Measurements from ENCODE around the gene LINGO4.
"Not testable (repeated sequence)": the region's sequence is repeated elsewhere in the genome, so short reads cannot be mapped to it uniquely, and the experiment has no call there.

Gene LINGO4

DNA sequence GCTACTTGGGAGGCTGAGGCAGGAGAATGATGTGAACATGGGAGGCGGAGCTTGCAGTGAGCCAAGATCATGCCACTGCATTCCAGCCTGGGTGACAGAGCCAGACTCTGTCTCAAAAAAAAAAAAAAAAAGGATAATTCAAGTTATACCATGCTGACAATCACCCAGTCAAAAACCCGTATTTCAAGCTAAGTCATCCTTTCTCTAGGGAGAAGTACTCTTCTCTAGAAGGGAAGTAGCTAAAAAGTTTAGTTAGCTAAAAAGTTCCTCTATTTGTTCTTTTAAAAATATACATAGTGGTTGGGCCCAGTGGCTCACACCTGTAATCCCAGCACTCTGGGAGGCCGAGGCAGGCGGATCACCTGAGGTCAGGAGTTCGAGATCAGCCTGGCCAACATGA is 24.5 kb downstream of the LINGO4 start:
- H3K4me3 ChIP-seq (ENCODE audit: control insufficient read depth in 1 of 7, extremely low read depth in 1 of 7, insufficient read depth in 4 of 7, low read depth in 2 of 7, low read length in 6 of 7); H3K27me3 ChIP-seq (replicated peaks in 2 of 5; ENCODE audit: control insufficient read depth in 4 of 5, insufficient read depth in 5 of 5, low read length in 4 of 5); POLR2A ChIA-PET; H3K9me3 ChIP-seq (ENCODE audit: control extremely low read depth in 1 of 5, control insufficient read depth in 4 of 5, insufficient read depth in 2 of 5, low read depth in 1 of 5, low read length in 4 of 5); H3K4me1 ChIP-seq (ENCODE audit: control extremely low read depth in 1 of 4, control insufficient read depth in 4 of 4, insufficient read depth in 4 of 4, low read length in 3 of 4); H3K27ac ChIP-seq (ENCODE audit: insufficient read depth in 1 of 2, low read depth in 1 of 2, low read length in 2 of 2, poor library complexity in 1 of 2, severe bottlenecking in 2 of 2): not testable (repeated sequence)
- 92% methylated on average over 4 of the region's 5 CpGs for WGBS (ENCODE audit: insufficient coverage)
- CTCF ChIA-PET: interaction anchor here (1.1 kb wide), 1 partner anchor 26 kb away, joined by 3 read pairs; no protein-coding TSS in a partner anchor
- peaks cover 0 to 16% (median 11%) of the 10 kb centered on the region in 4 experiments for H3K36me3 ChIP-seq (ENCODE audit: control insufficient read depth in 4 of 4, insufficient read depth in 4 of 4, low read length in 3 of 4)
- peak in 1 of 3 donors; percentile 23 for DNase-seq

DNA sequence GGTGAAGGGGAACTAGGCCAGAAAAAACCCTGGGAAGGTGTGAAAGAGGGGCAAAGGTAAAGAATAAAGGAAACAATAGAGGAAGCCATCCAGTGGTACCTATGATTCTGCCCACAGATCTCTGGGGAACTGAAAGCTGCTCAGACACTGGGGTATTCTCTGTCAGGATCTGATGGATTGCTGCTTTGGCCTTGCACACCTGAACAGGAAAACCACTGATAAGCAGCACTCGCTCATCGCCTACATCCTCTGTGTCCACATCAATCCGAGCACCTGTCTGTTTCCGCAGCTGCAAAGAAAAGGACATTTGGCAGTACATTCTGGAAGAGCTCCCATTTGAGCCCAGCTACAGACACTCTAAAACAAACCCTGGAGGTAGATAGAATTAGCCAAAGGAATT is 25.4 kb downstream of the LINGO4 start:
- Histone ChIP-seq H3K36me3 (ENCODE audit: control insufficient read depth in 4 of 4, insufficient read depth in 4 of 4, low read length in 3 of 4) (peaks cover 2 to 22% (median 16%) of the 10 kb centered on the region in 4 experiments), H3K4me3 (ENCODE audit: control insufficient read depth in 1 of 7, extremely low read depth in 1 of 7, insufficient read depth in 4 of 7, low read depth in 2 of 7, low read length in 6 of 7) (no peak overlapping the region), H3K4me1 (ENCODE audit: control extremely low read depth in 1 of 4, control insufficient read depth in 4 of 4, insufficient read depth in 4 of 4, low read length in 3 of 4) (no peaks in the 10 kb centered on the region), H3K27ac (ENCODE audit: insufficient read depth in 1 of 2, low read depth in 1 of 2, low read length in 2 of 2, poor library complexity in 1 of 2, severe bottlenecking in 2 of 2) (no peak overlapping the region), H3K27me3 (replicated peaks in 2 of 5; ENCODE audit: control insufficient read depth in 4 of 5, insufficient read depth in 5 of 5, low read length in 4 of 5) (no peaks in the 10 kb centered on the region), H3K9me3 (ENCODE audit: control extremely low read depth in 1 of 5, control insufficient read depth in 4 of 5, insufficient read depth in 2 of 5, low read depth in 1 of 5, low read length in 4 of 5) (no peaks in the 10 kb centered on the region)
- DNase-seq: no peak
- 94% methylated on average over 2 of the region's 4 CpGs for WGBS (ENCODE audit: insufficient coverage)
- POLR2A ChIA-PET: no interaction called here
- CTCF ChIA-PET: interaction anchor here (1.1 to 2.0 kb wide), 3 partner anchors 8 to 27 kb away, joined by 3 to 6 read pairs (median 4); no protein-coding TSS in a partner anchor

DNA sequence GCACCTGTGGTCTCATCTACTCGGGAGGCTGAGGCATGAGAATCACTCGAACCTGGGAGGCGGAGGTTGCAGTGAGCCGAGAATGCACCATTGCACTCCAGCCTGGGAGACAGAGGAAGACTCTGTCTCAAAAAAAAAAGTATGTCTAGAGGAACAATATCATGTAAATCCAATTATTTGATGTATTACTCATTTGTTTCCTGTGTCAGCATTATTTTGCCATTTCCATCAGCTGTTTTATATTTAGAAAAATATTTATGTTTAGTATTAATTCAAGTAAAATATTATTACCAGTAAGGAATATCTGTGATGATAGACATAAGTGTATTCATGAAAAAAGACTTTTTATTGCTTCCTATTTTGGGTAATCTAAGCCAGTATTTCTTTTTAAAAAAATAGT is 27.9 kb downstream of the LINGO4 start:
- Histone ChIP-seq H3K27ac (ENCODE audit: insufficient read depth in 1 of 2, low read depth in 1 of 2, low read length in 2 of 2, poor library complexity in 1 of 2, severe bottlenecking in 2 of 2) (no peak overlapping the region), H3K4me1 (ENCODE audit: control extremely low read depth in 1 of 4, control insufficient read depth in 4 of 4, insufficient read depth in 4 of 4, low read length in 3 of 4) (no peaks in the 10 kb centered on the region), H3K27me3 (replicated peaks in 2 of 5; ENCODE audit: control insufficient read depth in 4 of 5, insufficient read depth in 5 of 5, low read length in 4 of 5) (no peaks in the 10 kb centered on the region), H3K4me3 (ENCODE audit: control insufficient read depth in 1 of 7, extremely low read depth in 1 of 7, insufficient read depth in 4 of 7, low read depth in 2 of 7, low read length in 6 of 7) (no peak overlapping the region), H3K9me3 (ENCODE audit: control extremely low read depth in 1 of 5, control insufficient read depth in 4 of 5, insufficient read depth in 2 of 5, low read depth in 1 of 5, low read length in 4 of 5) (no peaks in the 10 kb centered on the region), H3K36me3 (ENCODE audit: control insufficient read depth in 4 of 4, insufficient read depth in 4 of 4, low read length in 3 of 4) (peaks cover 2 to 29% (median 17%) of the 10 kb centered on the region in 4 experiments)
- WGBS (ENCODE audit: insufficient coverage): 100% methylated on average over 4 of the region's 4 CpGs
- no peak for DNase-seq
- CTCF ChIA-PET: interaction anchor here (1.5 kb wide), 1 partner anchor 43 kb away, joined by 5 read pairs; no protein-coding TSS in a partner anchor
- POLR2A ChIA-PET: no interaction called here

DNA sequence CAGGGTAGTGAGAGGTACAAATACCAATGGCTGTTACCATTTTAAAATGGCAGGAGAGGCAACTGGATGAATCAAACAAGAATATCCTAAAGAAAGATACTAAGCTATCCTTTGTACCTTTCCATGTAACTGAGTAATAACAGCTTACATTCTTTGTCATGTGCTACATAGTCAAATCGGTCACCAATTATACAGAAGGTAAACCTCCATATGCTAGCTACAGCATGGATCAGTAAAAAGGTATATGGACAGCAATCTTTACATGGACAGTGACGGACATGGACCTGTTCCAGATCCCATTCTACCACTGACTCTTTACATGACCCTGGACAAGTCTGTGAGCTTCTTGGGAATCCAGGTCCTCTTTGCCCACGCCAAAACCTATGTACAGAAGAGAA is 28.6 kb downstream of the LINGO4 start:
- 100% methylated on average over 2 of the region's 3 CpGs for WGBS (ENCODE audit: insufficient coverage)
- Histone ChIP-seq H3K4me3 (ENCODE audit: control insufficient read depth in 1 of 7, extremely low read depth in 1 of 7, insufficient read depth in 4 of 7, low read depth in 2 of 7, low read length in 6 of 7) (no peak overlapping the region), H3K9me3 (ENCODE audit: control extremely low read depth in 1 of 5, control insufficient read depth in 4 of 5, insufficient read depth in 2 of 5, low read depth in 1 of 5, low read length in 4 of 5) (no peaks in the 10 kb centered on the region), H3K4me1 (ENCODE audit: control extremely low read depth in 1 of 4, control insufficient read depth in 4 of 4, insufficient read depth in 4 of 4, low read length in 3 of 4) (no peaks in the 10 kb centered on the region), H3K27ac (ENCODE audit: insufficient read depth in 1 of 2, low read depth in 1 of 2, low read length in 2 of 2, poor library complexity in 1 of 2, severe bottlenecking in 2 of 2) (no peak overlapping the region), H3K27me3 (replicated peaks in 2 of 5; ENCODE audit: control insufficient read depth in 4 of 5, insufficient read depth in 5 of 5, low read length in 4 of 5) (no peaks in the 10 kb centered on the region), H3K36me3 (ENCODE audit: control insufficient read depth in 4 of 4, insufficient read depth in 4 of 4, low read length in 3 of 4) (peaks cover 2 to 29% (median 17%) of the 10 kb centered on the region in 4 experiments)
- CTCF ChIA-PET: interaction anchor here (0.8 to 1.5 kb wide), 3 partner anchors 11 to 42 kb away, joined by 3 to 5 read pairs (median 4); no protein-coding TSS in a partner anchor
- POLR2A ChIA-PET: no interaction called here
- DNase-seq: no peak

DNA sequence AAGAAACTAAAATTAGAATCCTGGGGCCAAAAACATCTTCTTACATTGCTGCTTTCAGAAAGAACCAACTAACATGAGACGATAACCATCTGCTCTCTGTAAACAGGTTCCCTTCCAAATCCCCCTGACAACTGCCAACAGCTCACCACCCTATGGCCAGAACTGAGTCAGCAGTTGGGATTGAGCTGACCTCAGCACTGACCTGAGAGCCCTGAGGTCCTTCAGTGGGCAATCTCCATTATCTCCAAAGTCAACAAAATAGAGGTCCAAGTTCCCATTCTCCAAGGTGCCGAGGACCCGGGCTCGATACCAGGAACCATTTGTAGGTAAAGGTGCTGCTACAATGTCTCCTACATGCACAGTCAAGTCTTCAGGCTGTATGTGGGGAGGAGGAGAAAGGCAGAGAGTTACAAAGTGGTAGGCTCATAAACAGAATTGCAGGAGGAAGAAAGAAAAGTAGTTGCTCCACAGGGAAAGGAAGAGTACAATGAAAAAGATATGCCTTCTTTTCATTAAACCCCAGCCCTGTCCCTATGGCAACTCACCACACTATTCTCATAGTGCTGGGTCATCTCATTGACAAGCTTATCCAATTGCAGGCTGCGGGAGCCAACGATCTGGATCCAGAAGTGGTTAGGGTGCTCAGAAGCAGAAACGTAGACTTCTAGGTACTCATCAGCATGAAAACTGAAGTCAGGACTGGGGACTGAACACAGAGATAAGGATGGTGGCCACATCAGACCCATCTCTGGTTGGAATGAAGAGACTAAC is 29.1 kb downstream of the LINGO4 start:
- H3K36me3 ChIP-seq (ENCODE audit: control insufficient read depth in 4 of 4, insufficient read depth in 4 of 4, low read length in 3 of 4): peaks cover 2 to 29% (median 15%) of the 10 kb centered on the region in 4 experiments
- POLR2A ChIA-PET: no interaction called here
- 100% methylated on average over 5 of the region's 7 CpGs for WGBS (ENCODE audit: insufficient coverage)
- H3K27ac ChIP-seq (ENCODE audit: insufficient read depth in 1 of 2, low read depth in 1 of 2, low read length in 2 of 2, poor library complexity in 1 of 2, severe bottlenecking in 2 of 2): no peak overlapping the region
- H3K9me3 ChIP-seq (ENCODE audit: control extremely low read depth in 1 of 5, control insufficient read depth in 4 of 5, insufficient read depth in 2 of 5, low read depth in 1 of 5, low read length in 4 of 5): no peaks in the 10 kb centered on the region
- no peak for DNase-seq
- CTCF ChIA-PET: interaction anchor here (0.8 to 1.5 kb wide), 4 partner anchors 11 to 121 kb away, joined by 3 to 5 read pairs (median 4); no protein-coding TSS in a partner anchor
- no peaks in the 10 kb centered on the region for H3K4me1 ChIP-seq (ENCODE audit: control extremely low read depth in 1 of 4, control insufficient read depth in 4 of 4, insufficient read depth in 4 of 4, low read length in 3 of 4)
- no peaks in the 10 kb centered on the region for H3K27me3 ChIP-seq (replicated peaks in 2 of 5; ENCODE audit: control insufficient read depth in 4 of 5, insufficient read depth in 5 of 5, low read length in 4 of 5)
- H3K4me3 ChIP-seq (ENCODE audit: control insufficient read depth in 1 of 7, extremely low read depth in 1 of 7, insufficient read depth in 4 of 7, low read depth in 2 of 7, low read length in 6 of 7): no peak overlapping the region

DNA sequence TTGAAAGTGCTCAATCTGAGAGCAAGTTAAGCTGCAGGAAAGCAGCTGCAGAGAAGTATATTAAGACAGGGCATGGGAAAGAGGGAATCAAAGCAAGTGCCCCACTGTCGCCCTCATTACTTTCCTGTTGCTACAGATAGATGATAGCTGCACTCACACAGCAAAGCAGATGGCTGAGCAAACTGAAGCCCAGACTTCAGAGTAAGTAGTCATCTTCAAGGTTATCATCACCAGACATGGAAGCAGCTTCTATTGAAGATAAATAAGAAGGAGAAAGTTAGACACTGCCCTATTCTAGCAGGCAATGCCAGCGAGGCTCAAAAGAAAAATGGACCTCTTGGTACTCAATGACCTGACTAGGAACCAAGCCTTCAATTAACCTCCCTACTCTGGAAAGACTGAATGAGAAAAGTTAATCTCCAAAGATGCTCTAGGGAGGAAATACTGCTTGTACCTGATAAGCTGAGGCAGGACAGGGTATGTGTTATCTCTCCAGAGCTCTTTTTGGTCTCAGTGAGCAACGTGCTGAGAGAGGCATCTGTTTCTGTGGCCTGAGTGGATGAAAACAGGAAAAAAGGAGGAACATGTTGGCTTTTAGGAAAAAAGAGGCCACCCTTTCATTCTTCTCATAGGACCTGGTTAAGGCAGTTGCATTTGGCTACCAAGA is 30.8 kb downstream of the LINGO4 start:
- Histone ChIP-seq H3K36me3 (ENCODE audit: control insufficient read depth in 4 of 4, insufficient read depth in 4 of 4, low read length in 3 of 4) (peaks cover 2 to 24% (median 15%) of the 10 kb centered on the region in 4 experiments), H3K4me3 (ENCODE audit: control insufficient read depth in 1 of 7, extremely low read depth in 1 of 7, insufficient read depth in 4 of 7, low read depth in 2 of 7, low read length in 6 of 7) (no peak overlapping the region), H3K9me3 (ENCODE audit: control extremely low read depth in 1 of 5, control insufficient read depth in 4 of 5, insufficient read depth in 2 of 5, low read depth in 1 of 5, low read length in 4 of 5) (no peaks in the 10 kb centered on the region), H3K4me1 (ENCODE audit: control extremely low read depth in 1 of 4, control insufficient read depth in 4 of 4, insufficient read depth in 4 of 4, low read length in 3 of 4) (no peaks in the 10 kb centered on the region), H3K27me3 (replicated peaks in 2 of 5; ENCODE audit: control insufficient read depth in 4 of 5, insufficient read depth in 5 of 5, low read length in 4 of 5) (no peaks in the 10 kb centered on the region), H3K27ac (ENCODE audit: insufficient read depth in 1 of 2, low read depth in 1 of 2, low read length in 2 of 2, poor library complexity in 1 of 2, severe bottlenecking in 2 of 2) (no peak overlapping the region)
- 70% methylated on average over 2 of the region's 3 CpGs for whole genome bisulfite sequencing (ENCODE audit: insufficient coverage)
- DNase-seq: peak; percentile 14 to 55 (median 32)
- ChIA-PET CTCF (interaction anchor here (0.5 to 1.4 kb wide), 2 partner anchors 11 to 50 kb away, joined by 6 read pairs; partner anchors contain the start of gene MRPL9), POLR2A (no interaction called here)

DNA sequence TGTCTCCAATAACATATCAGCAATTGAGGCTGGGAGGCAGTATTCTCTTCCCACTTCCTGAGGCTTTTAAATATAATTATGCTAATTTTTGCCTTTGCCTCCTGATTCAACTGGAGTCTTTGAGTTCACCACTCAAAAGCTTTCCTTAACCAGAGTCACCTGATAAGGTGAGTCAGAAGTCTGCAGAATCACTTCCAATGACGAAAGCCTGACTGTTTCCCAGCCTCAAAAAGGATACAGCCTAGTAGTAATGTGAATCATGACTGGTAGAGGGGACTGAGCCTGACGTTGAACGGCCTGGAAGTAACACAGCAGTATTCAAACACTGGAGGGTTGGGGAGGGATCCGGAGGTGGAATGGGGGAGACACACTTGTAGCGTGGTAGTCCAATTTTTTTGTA is 31.5 kb downstream of the LINGO4 start:
- ChIA-PET CTCF (no interaction called here), POLR2A (no interaction called here)
- Histone ChIP-seq H3K9me3 (ENCODE audit: control extremely low read depth in 1 of 5, control insufficient read depth in 4 of 5, insufficient read depth in 2 of 5, low read depth in 1 of 5, low read length in 4 of 5) (no peaks in the 10 kb centered on the region), H3K36me3 (ENCODE audit: control insufficient read depth in 4 of 4, insufficient read depth in 4 of 4, low read length in 3 of 4) (peaks cover 2 to 21% (median 14%) of the 10 kb centered on the region in 4 experiments), H3K4me3 (ENCODE audit: control insufficient read depth in 1 of 7, extremely low read depth in 1 of 7, insufficient read depth in 4 of 7, low read depth in 2 of 7, low read length in 6 of 7) (no peak overlapping the region), H3K27ac (ENCODE audit: insufficient read depth in 1 of 2, low read depth in 1 of 2, low read length in 2 of 2, poor library complexity in 1 of 2, severe bottlenecking in 2 of 2) (no peak overlapping the region), H3K27me3 (replicated peaks in 2 of 5; ENCODE audit: control insufficient read depth in 4 of 5, insufficient read depth in 5 of 5, low read length in 4 of 5) (no peaks in the 10 kb centered on the region), H3K4me1 (ENCODE audit: control extremely low read depth in 1 of 4, control insufficient read depth in 4 of 4, insufficient read depth in 4 of 4, low read length in 3 of 4) (no peaks in the 10 kb centered on the region)
- WGBS (ENCODE audit: insufficient coverage): 90% methylated on average over 3 of the region's 5 CpGs
- DNase-seq: no peak

All from common myeloid progenitor, CD34-positive (primary cell).